GM19372 (cell line): ENCODE results near the gene TTYH1.

Experiments
- ATAC-seq: cut with Tn5 transposase; IDR thresholded peaks from one replicate; pipeline ENCODE4 v1.9.1; 2021; ENCODE audit warnings: mild to moderate bottlenecking, low read depth, moderate library complexity; ENCODE audit not compliant: unreplicated experiment

The TTYH1 gene

DNA sequence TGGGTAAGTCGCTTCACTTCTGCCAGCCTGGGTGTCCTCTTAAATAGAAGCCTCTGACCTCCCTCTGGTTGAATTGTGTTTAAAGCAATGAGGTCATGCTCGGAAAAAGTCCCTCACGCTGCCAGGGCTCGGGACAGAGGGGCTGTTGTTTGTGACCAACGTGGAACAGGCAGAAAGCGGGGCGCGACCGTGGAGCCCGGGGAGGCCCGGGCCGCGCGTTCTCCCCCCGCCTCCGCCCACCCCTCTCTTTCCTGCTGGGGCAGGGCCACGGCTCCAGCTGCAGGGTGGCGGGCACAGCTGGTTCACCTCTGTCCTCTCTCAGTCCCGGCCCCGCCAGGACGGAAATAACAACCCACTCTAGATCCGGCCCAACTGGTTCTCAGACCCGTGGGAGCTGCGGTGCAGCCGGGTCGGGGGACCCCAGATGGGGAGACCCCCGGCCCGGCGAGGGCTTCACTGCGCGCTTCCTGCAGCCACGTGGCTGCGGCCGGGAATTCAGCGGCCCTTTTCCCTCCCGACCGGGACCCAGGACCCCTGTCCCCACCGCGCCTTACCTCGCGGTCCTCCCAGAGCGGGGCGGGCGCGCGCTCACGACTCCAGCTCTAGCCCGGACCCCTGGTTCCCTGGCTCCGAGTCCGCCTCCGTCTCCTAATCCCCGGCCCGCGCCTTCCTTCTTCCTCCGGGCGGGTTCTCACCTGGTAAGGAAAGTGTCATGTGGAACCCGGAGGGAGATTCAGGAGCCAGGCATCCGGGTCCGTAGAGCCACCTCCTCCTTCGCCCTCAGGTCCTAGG lies 55.9 kb downstream of the TTYH1 start:
- no peak for ATAC-seq

DNA sequence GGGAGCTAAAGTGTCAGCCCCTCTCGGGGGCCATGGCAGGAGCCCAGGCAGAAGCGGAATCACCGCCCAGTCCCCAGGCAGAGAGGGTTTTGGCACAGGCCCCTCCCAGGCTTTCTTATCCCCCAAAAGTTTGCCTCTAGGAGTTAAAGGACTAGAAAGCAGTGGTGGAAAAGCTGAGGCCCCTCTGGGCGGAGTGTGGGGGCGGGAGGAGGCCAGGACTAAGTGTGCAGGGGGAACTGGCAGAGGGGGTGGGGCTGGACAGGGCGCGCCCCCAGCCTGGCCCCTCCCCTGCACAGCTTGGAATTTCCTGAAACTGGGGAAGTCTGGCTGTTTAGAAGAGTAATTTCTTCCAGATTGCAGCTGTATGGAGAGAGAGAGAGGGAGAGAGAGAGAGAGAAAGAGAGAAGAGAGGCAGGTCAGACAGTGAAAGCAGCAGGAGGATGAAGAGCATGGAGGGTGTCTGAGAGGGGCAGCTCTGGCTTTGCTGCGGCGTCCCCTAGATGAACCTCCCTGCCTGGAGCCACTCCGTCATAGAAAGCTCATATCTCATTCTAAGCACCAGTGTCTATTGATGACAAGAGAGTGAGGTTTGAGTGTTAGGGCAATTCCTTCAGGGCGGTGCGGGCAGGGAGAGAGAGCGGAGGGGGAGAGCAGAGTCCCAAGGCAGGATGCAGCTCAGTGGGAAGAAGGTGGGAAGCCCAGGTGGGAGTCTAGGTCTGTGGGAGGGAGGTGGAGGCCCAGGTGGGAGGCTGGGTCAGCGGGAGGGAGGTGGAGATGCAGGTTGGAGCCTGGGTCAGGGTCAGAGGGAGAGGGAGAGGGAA lies 58.0 kb downstream of the TTYH1 start, which contains the start of gene CDC42EP5:
CDC42EP5 (minus strand) TSS at position 226 of the 821 bp plus-strand sequence. CDS start 7,749 bp downstream, outside the sequence.
- ATAC-seq, result no peak

DNA sequence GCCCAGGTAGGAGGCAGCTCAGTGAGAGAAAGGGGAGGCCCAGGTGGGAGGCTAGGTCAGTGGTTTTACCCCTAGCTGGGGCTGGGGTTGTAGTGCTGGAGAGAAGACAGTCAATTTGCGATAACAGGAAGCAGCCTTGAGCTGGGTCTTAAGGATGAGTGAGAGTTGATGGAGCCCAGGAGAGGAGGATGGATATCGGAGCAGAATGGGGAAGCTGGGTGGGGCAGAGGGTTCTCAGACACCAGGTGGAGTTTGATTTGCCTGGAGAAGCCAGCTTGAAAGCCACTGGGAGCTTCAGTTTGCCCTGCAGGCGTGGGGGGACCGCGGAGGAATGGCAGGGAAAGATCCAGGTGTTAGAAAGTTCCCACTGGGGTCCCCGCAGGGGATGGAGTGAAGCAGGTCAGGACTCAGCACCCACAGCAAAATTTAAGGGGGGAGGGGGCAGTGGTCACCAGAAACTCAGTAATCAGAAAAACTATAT lies 58.7 kb downstream of the TTYH1 start:
- ATAC-seq, result no peak

DNA sequence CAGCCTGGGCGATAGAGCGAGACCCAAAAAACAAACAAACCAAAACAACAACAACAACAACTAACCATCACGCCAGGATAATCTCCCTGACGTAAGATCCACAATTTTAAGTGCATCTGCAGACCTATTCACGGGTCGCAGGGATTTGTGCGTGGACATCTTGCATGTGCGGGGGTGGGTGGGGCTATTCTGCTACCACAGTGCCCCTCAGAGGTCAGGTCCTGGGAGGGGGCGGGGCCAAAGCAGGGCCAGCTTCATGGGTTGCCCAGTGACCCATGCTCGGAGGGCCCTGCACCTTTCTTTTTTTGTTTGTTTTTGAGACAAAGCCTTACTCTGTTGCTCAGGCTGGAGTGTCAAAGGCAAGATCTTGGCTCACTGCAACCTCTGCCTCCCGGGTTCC lies 60.4 kb downstream of the TTYH1 start:
- ATAC-seq, result no peak

DNA sequence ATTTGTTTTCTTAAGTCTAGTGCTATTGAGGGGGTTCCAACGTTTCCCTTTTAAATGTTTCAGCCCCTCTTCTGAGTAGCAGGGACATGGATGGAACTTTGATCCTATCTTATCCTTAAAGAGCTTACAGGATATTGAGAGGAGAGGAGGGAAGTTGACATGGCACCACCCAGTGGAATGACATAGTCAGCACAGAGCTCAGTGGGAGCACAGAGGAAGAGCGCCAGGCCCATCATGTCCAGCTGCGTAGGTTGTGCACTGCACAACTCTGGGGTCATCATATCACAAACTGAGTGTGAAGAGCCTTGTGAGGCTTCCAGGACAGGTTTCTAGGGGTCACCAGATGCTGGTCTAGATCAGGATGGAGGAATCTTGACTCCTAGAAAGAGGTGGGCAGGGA lies 62.4 kb downstream of the TTYH1 start:
- no peak for ATAC-seq

DNA sequence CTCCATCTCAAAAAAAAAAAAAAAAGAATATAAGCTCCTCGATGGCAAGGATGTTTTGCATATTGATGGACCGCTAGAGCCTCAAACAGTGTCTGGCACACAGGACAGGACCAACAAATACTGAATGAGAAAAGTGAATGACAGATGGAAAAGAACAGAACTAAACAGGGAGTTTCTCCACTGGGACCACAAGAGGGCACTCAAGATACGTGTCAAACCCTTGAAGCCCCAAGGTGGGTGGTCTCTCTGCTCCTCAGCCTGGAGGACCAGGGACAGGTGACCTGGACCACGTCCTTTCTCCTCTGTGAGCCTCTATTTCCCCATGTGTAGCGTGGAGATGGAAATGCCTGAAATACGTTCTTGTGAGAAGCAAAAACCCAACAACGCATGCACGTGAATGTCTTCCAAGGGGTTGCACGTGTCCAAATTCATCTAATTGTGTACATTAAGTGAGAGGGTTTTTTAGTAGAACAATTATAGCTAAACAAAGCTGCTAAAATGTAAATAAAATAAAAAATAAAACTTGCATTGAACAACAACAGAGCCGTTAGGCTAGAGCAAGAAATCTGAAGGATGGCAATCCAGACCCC lies 63.5 kb downstream of the TTYH1 start:
- ATAC-seq, result no peak

DNA sequence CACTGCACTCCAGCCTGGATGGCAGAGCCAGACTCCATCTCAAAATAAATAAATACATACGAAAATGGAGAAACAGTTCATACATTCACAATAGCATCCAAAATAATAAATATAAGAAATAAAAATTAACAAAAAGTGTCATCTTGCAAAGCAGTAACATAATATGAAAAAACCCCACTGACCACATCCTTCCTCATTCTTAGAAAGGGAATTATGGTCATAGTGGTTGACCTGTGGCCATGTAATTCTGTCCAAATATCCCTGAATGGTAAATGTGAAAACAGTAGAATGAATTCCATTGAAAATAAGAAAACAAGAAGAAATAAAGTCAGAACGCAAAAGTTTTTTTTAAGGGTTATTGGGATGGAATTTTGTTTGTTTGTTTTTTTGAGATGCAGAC lies 64.8 kb downstream of the TTYH1 start:
- no peak for ATAC-seq

DNA sequence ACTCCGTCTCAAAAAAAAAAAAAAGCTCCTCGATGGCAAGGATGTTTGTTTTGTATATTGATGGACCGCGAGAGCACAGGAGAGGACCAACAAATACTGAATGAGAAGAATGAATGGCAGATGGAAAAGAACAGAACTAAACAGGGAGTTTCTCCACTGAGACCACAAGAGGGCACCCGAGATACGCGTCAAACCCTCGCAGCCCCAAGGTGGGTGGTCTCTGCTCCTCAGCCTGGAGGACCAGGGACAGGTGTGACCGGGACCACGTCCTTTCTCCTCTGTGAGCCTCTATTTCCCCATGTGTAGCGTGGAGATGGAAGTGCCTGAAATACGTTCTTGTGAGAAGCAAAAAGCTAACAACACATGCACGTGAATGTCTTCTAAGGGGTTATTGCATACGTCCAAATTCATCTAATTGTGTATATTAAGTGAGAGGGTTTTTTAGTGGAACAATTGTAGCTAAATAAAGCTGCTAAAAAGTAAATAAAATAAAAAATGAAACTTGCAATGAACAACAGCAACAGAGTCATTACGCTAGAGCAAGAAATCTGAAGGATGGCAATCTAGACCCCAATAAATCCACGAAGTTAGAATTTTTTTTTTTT lies 66.2 kb downstream of the TTYH1 start:
- no peak for ATAC-seq

DNA sequence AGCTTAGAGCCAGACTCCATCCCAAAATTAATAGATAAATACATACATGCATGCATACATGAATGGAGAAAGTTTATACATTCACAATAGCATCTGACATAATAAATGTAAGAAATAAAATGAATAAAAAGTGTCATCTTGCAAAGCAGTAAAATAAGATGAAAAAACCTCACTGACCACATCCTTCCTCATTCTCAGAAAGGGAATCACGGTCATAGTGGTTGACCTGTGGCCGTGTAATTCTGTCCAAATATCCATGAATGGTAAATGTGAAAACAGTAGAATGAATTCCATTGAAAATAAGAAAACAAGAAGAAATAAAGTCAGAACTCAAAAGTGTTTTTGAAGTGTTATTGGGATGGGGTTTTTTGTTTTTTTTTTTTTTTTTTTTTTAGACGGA lies 67.6 kb downstream of the TTYH1 start:
- no peak for ATAC-seq

DNA sequence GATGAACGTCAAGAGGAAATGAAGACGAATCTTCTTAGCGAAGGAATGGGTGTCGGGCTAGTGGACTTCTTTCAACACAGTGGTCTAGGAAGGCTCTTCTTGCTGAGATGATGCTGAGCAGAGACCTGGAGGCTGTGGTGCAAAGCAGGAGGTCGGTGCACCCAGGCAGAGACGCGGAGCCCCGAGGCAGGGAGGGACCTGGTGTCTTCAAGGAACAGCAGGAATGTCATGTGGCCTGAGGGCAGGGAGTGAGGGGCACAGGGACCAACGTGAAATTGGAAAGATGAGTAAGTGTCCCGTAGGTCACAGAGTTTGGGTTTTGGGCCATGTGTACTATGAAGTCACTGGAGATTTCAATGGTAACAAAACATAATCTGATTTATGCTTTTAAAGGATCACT lies 69.2 kb downstream of the TTYH1 start:
- ATAC-seq, result no peak

DNA sequence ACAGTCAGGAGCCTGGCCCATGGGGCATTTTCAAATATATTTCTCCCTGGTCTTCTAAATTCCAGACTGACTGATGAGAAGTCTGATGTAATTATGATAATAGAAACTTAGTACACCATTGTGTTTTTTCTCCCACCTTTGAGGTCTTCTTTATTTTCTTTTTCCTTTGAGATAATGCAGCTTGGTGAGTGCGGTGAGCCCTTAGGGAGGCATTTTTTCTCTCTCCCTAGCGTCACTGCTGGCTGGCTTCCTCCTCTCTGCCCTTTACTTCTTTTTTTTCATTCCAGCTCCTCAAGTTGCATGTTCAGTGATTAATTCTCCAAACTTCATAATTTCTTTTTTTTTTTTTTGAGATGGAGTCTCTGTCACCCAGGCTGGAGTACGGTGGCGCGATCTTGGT lies 70.6 kb downstream of the TTYH1 start:
- no peak for ATAC-seq
